Calu3 (cell line): ENCODE results near the gene NT5C1A. TPM values are rescaled to one million over a fixed set of nuclear protein-coding genes. Genes with fewer than 3 reads are reported as not detected.

Experiments
- BruUV-seq: library from RNA; stranded (reverse); fragments of 400-500 nt; replicated peaks from 2 replicates; lab custom pipeline; 2021; lab: Mats Ljungman, UMichigan
- CTCF ChIA-PET: fragments of 300-600 bp; sonication (Branson Sonifier 250); formaldehyde crosslinking; loops from one replicate; lab custom pipeline; 2022; ENCODE audit warnings: antibody characterized with exemption; lab: Charles Lee
- DNase-seq: peaks from one replicate; pipeline ENCODE4 v3.0.0; 2022
- H3K27ac Mint-ChIP-seq: one replicate; pipeline ENCODE4 v1.8.0; 2022; ENCODE audit warnings: mixed read lengths; ENCODE audit not compliant: unreplicated experiment
- H3K27me3 Mint-ChIP-seq: one replicate; pipeline ENCODE4 v1.8.0; 2022; ENCODE audit warnings: mixed read lengths; ENCODE audit not compliant: unreplicated experiment
- H3K36me3 Mint-ChIP-seq: one replicate; pipeline ENCODE4 v1.8.0; 2022; ENCODE audit warnings: mild to moderate bottlenecking, moderate library complexity, mixed read lengths; ENCODE audit not compliant: insufficient read depth, unreplicated experiment
- H3K4me1 Mint-ChIP-seq: one replicate; pipeline ENCODE4 v1.8.0; 2022; ENCODE audit warnings: mild to moderate bottlenecking, low read depth, mixed read lengths; ENCODE audit not compliant: unreplicated experiment
- H3K4me3 Mint-ChIP-seq: one replicate; pipeline ENCODE4 v1.8.0; 2022; ENCODE audit warnings: mild to moderate bottlenecking, low read depth, moderate library complexity, mixed read lengths; ENCODE audit not compliant: unreplicated experiment
- H3K9me3 Mint-ChIP-seq: one replicate; pipeline ENCODE4 v1.8.0; 2022; ENCODE audit warnings: low read depth, mixed read lengths; ENCODE audit not compliant: unreplicated experiment
- CTCF ChIP-seq: fragments of 200-600 bp; IDR thresholded peaks from one replicate; pipeline ENCODE4 v1.8.0; 2022; ENCODE audit warnings: antibody characterized with exemption; ENCODE audit not compliant: unreplicated experiment
- intact Hi-C: fragments of 100-400 bp; cut with micrococcal nuclease; formaldehyde crosslinking; loops from one replicate; pipeline ENCODE4 v1.10.0; 2022; ENCODE audit not compliant: unreplicated experiment
- total RNA-seq: library from RNA; stranded (reverse); gene quantifications from 2 replicates; pipeline ENCODE4 v1.2.3, GENCODE V29; 2022

Gene NT5C1A
- total RNA-seq, 1 experiment from 2014 or later, result not detected

DNA sequence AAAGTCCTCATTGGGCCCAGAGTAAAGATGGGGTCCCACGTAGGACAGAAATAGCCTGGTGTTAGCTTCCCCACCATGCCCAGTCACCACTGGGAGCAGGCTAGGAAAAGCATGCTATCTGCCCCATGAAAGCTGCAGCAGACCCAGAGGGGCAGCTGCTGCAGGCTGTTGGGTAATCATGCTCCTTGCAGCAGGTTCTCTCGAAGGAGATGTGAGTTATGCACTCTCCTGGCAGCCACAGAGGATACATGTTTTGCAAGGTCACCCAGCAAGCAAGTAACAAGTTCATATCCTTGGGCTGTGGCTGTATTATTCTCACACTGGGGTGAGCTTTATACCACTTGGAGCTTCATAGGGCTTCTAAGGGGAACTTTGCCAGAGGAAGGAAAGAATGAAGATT, 23.4 kb downstream of the NT5C1A start:
- no TSS peak for BruUV-seq
- CTCF ChIA-PET, result interaction anchor here (0.5 to 0.6 kb wide), 2 partner anchors 147 to 404 kb away, joined by 3 read pairs; no protein-coding TSS in a partner anchor
- H3K4me1 Mint-ChIP-seq, result no peaks in the 10 kb centered on the region
- no peak overlapping the region for H3K27ac Mint-ChIP-seq
- no peaks in the 10 kb centered on the region for H3K9me3 Mint-ChIP-seq
- intact Hi-C loops, result no loop called here
- H3K27me3 Mint-ChIP-seq, result peaks cover 73% of the 10 kb centered on the region
- no peak for DNase-seq
- H3K4me3 Mint-ChIP-seq, result no peak overlapping the region
- no peaks in the 10 kb centered on the region for H3K36me3 Mint-ChIP-seq
- TF ChIP-seq CTCF, result no peak

GRCh38 chr1:39647247-39647646, 24.7 kb downstream of the NT5C1A start:
- no peaks in the 10 kb centered on the region for H3K9me3 Mint-ChIP-seq
- no peaks in the 10 kb centered on the region for H3K4me1 Mint-ChIP-seq
- no TSS peak for BruUV-seq
- CTCF ChIA-PET, result interaction anchor here (0.6 kb wide), 1 partner anchor 8 kb away, joined by 4 read pairs; the partner anchor contains the start of gene HEYL
- no peak for TF ChIP-seq CTCF
- DNase-seq, result no peak
- intact Hi-C loops, result no loop called here
- H3K36me3 Mint-ChIP-seq, result no peaks in the 10 kb centered on the region
- no peak overlapping the region for H3K27ac Mint-ChIP-seq
- H3K27me3 Mint-ChIP-seq, result peaks cover 83% of the 10 kb centered on the region
- H3K4me3 Mint-ChIP-seq, result no peak overlapping the region

- no peak overlapping the region for H3K27ac Mint-ChIP-seq
- peaks cover 85% of the 10 kb centered on the region for H3K27me3 Mint-ChIP-seq
- H3K36me3 Mint-ChIP-seq, result no peaks in the 10 kb centered on the region
- H3K9me3 Mint-ChIP-seq, result no peaks in the 10 kb centered on the region
- intact Hi-C loops, result no loop called here
- CTCF ChIA-PET, result interaction anchor here (0.6 kb wide), 1 partner anchor 327 kb away, joined by 5 read pairs; no protein-coding TSS in a partner anchor
- H3K4me1 Mint-ChIP-seq, result no peaks in the 10 kb centered on the region
- no peak for TF ChIP-seq CTCF
- no TSS peak for BruUV-seq
- DNase-seq, result no peak
- no peak overlapping the region for H3K4me3 Mint-ChIP-seq
These were observed 25.4 kb downstream of the NT5C1A start for GRCh38 chr1:39646232-39647081.

DNA sequence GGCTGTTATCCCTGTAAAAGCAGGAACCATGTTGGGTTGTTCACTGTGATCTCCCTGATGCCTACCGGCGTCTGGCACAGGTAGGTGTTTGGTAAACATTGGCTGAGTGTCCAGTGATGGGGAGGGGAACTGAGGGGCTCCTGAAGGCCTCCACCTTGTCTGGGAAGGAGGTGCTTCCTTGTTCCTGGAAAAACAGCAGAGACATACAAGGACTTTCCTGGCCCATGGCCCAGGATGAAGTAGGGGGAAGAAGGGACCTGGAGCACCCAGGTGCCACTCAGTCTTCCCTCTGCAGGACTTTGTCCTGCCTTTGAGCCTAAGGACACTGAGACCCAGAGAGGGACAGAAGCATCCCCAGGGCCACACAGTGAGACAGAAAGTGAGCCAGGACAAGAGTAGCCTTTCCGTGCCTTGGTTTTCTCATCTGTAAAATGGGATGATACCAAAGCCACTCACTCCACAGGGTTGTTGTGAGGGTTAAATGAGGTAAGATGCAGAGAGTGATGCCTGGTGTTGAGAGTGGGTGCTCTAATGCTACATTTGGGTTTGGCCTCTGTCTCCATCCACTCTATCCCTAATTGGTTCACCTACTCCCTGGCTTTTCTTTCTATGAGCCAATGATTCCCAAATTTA, 26.4 kb downstream of the NT5C1A start:
- Mint-ChIP-seq H3K4me3 (no peak overlapping the region), H3K36me3 (no peaks in the 10 kb centered on the region), H3K4me1 (no peaks in the 10 kb centered on the region), H3K27ac (no peak overlapping the region), H3K27me3 (peaks cover 77% of the 10 kb centered on the region), H3K9me3 (no peaks in the 10 kb centered on the region)
- DNase-seq, result no peak
- TF ChIP-seq CTCF, result no peak
- intact Hi-C loops, result no loop called here
- CTCF ChIA-PET, result no interaction called here
- BruUV-seq, result no TSS peak
